ENCODE measurements around the gene MT1M. TPM values are rescaled to one million over a fixed set of nuclear protein-coding genes. Genes with fewer than 3 reads are reported as not detected.
"Not testable (repeated sequence)": the region's sequence is repeated elsewhere in the genome, so short reads cannot be mapped to it uniquely, and the experiment has no call there.

The MT1M gene
- polyA plus RNA-seq, 12 donors, result 0.53 to 1.3 (median 0.82) TPM; not detected in 3

- DNase-seq, result peak; percentile 90
Observed at GRCh38 chr16:56608043-56608875, 24.2 kb upstream of the MT1M start, which contains the start of gene MT2A. TSS of gene MT2A (plus strand) at chr16:56608584. CDS start at chr16:56608656, 72 bp downstream.

DNA sequence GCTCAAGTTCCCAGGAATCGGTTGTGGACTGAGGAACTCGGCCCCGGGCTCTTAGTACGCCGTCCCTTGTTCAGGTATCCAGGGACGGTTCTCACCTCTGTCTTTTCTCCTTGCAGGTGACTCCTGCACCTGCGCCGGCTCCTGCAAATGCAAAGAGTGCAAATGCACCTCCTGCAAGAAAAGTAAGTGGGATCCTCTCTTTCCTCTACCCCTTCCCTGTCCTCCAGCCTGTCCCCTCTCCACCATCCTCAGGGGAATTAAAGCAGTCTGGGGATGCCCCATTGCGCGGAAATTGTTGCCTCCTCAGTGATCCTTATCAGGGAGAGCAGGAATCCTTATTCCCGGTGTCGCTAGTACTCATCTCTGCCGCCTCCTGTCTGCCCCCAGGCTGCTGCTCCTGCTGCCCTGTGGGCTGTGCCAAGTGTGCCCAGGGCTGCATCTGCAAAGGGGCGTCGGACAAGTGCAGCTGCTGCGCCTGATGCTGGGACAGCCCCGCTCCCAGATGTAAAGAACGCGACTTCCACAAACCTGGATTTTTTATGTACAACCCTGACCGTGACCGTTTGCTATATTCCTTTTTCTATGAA, 23.5 kb upstream of the MT1M start:
- DNase-seq, result no peak

GRCh38 chr16:56609463-56609921, 23.0 kb upstream of the MT1M start:
- DNase-seq, result peak; percentile 75

- peak; percentile 13 for DNase-seq
Observed at GRCh38 chr16:56610017-56610608, 22.3 kb upstream of the MT1M start.

DNA sequence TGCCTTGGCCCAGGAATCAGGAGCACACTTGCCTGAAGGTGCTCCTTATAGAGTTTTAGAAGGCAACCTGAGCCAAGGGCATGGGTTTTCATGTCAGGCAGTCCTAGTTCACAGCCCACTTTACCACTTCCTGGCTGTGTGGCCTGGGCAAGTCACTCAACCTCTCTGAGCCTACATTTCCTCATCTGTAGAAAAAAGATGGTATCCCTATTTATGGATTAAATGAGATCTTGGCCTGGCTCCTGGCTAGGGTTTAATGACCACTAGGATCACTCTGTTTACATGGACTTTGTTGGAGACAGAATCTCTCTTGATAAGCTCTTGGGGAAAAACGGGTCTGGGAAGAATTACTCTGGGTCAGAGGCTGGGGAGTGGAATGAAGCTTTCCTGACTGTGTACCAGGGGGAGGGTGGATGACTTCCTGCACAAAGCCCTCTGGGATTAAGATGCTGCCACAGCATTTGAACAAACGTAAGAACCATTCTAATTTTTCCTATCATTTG, 21.8 kb upstream of the MT1M start:
- DNase-seq, result no peak

DNA sequence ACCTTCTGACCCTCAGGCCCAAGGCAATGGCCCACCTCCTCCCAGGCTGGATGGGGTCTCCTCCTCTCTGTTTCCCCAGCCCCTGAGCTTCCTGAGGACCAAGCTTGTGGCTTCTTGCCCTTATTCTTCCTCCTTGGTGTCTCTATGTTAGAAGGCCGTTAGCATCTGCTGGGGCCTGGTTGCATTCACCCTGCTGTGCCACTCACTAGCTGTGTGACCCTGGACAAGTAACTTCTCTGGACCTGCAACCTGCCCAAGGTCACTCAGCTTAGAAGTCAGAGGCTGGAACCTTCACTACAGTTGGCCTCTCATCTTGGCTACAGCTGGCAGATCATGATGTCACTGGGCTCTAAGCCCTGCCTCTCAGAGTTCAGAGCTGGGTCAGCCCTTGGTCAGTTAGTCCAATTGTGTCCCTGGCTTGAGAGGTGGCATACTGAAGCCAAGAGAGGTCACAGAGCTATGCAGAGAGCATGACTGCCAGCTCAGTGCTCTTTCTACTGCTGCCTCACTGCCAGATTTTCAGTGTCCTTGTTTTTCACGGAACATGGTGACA, 21.1 kb upstream of the MT1M start:
- no peak for DNase-seq

DNA sequence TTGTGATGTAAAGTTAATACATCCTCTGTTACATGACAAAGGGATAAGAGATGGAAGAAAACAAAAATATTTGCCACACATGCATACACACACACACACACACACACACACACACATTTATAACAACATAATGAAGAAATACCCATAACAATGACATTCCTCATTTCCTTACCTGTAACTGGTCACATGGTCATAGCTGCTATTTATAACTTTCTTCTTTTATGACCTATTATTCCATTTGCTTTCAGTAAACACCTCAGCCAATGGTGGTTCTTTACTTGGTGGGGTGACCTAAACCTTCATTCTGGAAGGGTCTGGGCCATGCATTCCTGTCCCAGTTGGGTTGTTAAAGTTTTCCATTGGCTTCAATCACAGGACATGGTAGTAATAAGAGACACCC, 18.8 kb upstream of the MT1M start:
- no peak for DNase-seq

DNA sequence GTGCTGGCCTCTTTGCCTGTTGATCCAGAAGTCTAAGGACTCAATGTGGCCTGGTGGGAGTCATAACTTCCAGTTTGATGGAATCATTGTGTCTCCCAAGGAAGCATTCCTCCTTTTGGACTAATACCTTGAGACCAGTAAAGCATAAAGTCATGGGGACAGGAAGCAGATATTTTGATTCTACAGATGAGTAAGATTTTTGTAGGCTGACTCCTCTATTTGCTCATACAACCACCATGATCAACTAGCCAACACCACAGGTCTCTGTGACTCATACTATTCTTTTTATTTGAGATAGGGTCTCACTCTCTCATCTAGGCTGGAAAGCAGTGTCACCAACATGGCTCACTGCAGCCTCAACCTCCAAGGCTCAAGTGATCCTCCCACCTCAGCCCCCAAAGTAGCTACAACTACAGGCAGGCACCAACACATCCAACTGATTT, 17.9 kb upstream of the MT1M start:
- no peak for DNase-seq

- DNase-seq, result no peak
Observed at GRCh38 chr16:56615353-56615752, 17.1 kb upstream of the MT1M start.

- DNase-seq, result no peak
Observed at GRCh38 chr16:56616608-56617211, 15.7 kb upstream of the MT1M start.

- no peak for DNase-seq
Observed at GRCh38 chr16:56617212-56618085, 15.0 kb upstream of the MT1M start.

DNA sequence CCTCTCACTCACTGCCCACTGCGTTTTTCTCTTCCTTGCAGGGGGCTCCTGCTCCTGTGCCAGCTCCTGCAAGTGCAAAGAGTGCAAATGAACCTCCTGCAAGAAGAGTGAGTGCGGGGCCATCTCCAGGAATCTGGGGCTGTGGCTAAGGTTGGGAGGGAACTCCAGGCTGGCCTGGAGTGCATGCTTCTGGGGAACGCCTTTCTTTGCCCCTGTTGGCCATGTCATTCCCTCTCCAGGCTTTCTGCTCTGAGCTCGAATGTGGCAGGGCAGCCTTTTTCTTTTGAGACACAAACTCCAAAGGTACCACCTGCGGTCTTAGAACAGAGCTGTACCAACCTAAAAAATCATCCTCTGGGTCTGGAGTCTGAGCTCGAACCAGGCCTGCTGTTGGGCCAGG, 14.3 kb upstream of the MT1M start:
- DNase-seq, result no peak

DNA sequence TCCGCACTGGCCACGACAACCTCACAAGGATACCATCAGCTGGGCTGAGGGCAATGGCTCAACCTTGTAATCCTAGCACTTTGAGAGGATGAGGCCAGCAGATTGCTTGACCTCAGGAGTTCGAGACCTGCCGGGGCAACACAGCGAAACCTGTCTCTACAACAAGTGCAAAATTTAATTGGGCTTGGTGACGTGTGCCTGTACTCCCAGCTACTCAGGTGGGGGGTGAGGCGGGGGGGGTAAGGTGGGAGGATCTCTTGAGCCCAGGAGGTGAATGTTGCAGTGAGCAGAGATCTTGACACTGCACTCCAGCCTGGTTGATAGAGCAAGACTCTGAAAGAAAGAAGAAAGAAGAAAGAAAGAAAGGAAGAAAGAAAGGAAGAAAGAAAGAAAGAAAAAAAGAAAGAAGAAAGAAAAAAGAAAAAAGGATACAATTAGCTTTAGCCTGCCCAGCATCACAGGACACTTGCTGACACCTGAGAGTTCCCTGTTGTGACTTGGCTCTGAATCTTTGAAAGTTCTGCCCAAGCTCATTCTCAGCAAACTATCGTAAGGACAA, 12.0 kb upstream of the MT1M start:
- DNase-seq, result no peak

- DNase-seq, result not testable (repeated sequence)
Observed at GRCh38 chr16:56621665-56622445, 10.6 kb upstream of the MT1M start.

GRCh38 chr16:56623184-56623583, 9.3 kb upstream of the MT1M start:
- DNase-seq, result not testable (repeated sequence)

- DNase-seq, result no peak
Observed at GRCh38 chr16:56623637-56624036, 8.8 kb upstream of the MT1M start.

DNA sequence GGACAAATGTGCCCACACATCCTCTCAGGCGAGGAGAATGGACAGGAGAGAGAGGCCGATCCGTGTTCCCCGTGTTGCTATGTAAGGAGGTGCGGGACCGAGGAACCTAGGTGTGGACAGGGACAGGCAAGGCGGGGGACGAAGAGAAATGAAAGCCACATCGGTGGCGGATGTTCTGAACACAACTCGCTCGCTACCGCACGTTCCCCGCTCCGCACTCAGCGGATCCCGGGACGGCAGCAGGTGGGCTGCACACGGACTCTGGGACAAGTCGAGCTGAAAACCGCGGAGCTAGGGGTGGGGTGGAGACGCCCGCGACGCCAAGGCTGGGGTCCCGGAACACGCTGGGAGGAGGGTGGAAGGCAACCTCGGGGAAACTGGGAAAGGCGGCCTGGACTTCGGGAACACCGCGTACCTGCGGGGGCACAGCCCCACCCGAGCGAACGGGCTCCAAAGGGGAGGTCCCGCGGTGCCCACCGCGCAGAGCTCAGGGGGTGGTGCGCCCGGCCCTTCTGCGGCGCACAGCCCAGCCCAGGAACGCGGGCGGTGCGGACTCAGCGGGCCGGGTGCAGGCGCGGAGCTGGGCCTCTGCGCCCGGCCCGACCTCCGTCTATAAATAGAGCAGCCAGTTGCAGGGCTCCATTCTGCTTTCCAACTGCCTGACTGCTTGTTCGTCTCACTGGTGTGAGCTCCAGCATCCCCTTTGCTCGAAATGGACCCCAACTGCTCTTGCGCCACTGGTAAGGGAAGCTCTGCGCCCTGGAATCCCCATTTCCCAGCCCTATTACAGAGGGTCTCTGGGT, 7.1 kb upstream of the MT1M start, which contains the start of gene MT1E:
MT1E (plus strand) TSS at position 642 of the 803 bp plus-strand sequence; CDS start at position 713, 71 bp downstream.
- no peak for DNase-seq

DNA sequence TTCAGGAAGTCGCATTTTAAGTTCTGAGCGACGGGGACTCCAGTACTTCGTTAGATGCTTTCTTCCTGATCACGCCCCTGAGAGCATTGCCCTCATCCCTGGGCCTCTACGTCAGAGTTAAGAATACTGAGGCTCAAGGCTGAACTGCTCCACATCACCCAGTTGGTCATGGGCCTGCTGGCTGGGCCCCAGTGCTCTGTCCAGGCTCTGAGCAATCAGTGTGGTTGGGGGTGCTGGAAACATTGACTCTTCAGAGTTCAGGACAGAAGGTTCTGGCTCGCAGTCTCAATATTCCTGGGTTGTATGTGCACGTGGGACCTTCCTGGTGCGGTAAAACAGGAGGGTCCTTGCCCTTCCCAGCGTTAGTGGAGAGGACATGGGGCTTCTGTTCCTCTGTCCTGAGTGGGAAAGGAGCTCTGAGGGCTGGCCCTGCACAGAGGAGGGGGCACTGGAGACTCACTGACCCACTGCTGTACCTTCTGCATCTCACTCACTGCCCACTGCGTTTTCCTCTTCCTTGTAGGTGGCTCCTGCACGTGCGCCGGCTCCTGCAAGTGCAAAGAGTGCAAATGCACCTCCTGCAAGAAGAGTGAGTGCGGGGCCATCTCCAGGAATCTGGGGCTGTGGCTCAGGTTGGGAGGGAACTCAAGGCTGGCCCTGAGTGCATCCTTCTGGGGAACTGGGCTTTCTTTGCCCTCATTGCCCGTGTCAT, 6.4 kb upstream of the MT1M start:
- DNase-seq, result no peak

All from muscle of arm (tissue), 12 donors.